ENCODE results near the gene GNPAT.

The GNPAT gene

DNA sequence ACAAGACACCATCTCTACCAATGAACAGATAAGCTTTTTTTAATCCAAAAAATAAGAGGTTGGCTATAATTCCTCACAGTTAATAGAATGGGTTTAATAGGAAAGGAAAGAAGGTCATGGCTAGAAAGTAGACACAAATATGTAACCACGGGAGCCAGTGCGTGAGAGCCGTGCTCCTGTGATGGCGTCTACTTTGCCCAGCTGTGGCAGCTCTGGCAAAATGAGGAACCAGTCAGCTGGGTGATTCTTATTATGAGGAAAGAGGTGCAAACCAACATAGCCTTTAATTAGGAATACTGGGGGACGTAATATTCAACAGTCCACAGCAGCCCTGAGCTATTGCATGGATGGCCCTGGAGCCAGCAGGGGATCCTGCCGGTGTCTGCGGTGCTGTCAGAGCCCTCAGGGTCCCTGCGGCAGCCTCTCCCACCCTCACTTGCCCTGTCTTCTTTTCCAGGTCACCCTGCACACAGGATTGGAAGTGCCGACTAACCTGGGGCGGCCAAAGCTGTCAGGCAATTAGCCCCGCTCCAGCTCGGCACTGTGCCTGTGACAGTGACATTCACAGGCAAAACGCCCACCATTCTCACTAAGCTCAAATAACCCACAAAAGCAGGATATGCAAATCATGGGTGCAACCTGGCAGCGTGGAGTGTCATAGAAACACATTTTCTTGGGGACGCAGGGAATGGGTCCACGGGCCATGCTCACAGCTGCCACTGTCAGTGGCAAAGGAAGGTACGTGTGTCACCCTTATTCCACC lies 25.9 kb upstream of the GNPAT start:
- no peak for DNase-seq

- no peak for DNase-seq
These were observed 25.2 kb upstream of the GNPAT start for GRCh38 chr1:231215681-231216385.

- peak; percentile 22 for DNase-seq
These were observed 24.5 kb upstream of the GNPAT start for GRCh38 chr1:231216498-231216897.

DNA sequence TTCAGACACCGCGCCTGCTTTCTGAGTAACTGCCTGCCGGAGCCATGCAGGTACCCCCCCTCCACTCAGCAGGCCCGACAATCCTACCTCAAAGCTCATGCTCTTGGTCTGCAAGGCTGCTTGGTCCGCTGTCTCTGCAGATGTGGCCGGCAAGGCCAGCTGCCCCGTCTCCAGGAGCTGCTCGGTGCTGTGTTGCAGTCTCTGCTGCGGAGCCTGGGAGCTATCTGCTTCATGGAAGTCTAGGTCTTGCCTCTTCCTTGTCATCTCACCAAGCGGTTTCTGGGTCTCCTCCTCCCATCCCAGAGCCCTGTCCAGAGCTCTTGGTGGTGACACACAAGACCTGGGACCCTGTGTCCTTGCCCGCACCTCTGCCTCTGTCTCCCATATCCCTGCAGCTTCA lies 24.0 kb upstream of the GNPAT start:
- DNase-seq, result no peak

DNA sequence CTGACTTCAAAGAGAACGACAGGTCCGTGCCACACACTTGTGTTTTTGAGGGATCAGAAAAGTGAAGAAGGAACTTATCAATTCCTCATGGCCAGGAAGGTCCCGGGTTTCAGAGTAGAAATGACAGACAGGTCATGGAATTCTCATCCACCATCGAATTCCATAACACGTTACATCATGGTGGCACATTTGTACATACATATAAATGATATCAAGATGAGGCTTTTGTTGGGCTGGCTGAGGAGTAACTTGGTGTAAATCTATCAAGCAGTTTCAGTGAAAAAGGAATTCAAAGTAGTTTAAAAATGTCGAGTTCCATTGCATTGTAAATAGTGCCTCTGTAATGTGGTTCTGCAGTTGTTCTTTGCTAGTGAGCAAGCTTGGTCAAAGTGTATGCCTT lies 22.9 kb upstream of the GNPAT start:
- DNase-seq, result no peak

DNA sequence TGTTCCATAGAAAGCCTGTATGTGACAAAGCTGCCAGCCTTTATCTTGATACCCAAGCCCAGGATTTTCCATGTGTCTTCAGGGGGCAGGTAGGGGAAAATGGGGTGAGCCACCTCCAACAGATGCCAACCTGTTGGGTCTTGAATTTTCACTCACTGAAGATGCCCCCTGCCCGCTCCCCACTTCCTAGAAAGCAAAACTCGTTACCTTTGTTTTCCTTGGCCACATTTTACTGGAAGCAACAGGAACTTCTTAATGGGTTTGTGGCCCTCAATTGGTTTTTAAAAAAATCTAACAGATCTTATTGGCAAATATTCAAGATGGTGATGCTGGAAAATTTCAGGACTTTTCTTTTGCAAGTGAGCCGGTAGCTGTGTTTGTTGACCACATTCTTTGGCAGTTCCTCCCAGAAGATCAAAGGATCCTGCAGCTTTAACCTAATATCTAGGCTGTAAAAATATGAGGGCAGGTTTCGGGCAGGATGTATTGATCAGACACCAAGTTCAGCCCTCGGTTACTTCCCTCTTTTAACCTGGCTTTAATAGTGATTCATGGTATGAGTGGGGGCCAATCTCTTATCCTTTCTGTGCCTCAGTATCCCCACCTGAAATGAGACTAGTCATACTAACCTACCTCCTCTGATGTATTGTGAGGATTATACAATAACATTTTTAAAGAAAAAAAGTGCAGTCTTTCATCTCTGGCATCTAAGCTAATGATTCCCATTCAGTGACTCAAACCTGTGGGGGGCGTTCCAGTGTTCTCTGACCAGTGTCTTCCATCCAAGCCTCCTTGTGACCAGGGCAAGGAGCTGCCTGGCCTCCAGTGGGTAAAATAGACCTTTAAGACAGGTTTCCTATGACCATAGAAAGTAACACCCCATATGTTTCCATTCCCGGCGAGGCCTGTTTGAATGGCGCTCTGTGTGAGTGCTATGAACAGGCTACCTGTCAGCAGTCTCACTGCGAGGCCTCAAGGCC lies 21.3 kb upstream of the GNPAT start:
- no peak for DNase-seq

DNA sequence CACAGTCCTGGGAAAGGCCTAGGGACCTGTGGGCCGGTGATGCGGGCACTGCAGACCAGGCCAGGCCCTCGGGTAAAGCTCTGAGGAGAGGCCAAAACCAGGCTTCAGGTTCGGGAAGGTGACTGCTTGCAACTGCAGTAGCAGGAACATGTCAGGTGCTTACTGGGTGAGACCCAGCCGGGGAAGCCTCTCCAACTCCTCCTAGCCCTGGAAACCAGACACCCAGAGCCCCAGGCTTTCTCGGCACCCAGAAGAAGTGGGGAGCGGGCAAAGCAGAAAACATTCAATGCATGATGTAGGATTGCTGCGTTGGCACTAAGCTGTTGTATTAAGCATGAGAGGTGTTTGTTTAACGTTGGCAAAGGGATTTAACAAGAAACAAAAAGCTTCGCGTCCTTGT lies 20.2 kb upstream of the GNPAT start:
- DNase-seq, result no peak

DNA sequence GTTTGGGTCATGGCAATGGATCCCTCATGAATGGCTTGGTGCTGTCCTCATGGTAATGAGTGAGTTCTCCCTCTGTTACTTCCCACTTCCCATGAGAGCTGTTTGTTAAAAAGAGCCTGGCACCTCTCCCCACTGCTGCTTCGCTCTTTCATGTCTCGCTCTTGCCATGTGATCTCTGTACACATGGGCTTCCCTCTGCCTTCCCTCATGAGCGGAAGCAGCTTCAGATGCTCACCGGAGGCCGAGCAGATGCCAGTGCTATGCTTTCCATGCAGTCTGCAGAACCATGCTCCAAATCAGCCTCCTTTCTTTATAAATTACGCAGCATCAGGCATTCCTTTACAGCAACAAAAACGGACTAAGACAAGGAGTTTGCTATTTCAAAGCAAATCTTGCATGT lies 14.9 kb upstream of the GNPAT start:
- no peak for DNase-seq

DNA sequence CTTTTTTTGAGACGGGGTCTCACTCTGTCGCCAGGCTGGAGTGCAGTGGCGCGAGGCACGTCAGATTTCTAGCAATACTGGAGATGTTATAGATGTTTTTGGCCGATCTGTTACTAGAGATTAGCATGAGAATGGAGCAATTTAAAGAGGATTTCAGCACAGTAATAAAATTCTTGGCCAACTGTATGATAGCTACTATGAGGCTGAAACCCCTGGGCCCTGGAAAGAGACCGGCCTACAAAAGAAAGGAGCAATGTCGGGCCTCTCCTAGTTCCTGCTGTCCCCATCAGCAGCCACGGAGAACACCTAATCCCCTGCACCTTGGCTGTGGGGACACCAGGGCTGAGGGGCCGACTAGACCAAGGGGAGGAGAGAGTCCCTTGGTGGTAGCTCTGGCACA lies 9.5 kb upstream of the GNPAT start:
- DNase-seq, result no peak

DNA sequence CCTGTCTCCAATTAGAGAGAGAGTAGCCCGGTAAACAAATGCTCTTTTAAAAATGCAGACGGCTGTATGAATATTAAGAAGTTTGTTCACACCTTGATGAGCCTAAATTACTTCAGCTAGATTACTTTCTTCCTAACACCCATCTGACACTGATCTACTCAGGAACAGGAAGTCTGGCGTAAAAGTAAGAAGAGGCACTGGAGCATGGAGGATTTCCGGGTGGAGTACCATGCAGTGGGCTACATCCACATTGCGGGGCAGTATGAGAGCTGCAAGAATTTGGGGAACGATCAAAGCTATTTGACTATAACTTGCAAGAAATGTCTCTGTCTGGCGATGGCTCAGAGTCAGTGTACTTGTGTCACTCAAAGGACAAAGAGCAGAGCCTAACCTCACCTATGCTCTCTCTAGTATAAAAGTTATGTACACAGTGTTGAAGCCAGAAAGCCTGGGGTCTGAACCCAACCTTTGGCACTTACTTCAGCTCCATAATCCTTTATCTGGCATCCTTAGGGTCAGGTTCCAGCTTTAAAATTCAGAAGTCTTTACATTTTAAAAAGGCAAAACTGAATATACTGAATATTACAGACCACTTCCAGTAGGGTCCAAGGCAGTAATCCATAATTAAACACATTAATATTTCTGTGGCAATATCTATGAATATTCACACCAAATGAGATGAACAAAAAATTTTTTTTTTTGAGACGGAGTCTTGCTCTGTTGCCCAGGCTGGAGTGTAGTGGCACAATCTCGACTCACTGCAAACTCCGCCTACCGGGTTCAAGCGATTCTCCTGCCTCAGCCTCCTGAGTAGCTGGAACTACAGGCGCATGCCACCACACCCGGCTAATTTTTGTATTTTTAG lies 7.9 kb upstream of the GNPAT start:
- DNase-seq, result no peak

DNA sequence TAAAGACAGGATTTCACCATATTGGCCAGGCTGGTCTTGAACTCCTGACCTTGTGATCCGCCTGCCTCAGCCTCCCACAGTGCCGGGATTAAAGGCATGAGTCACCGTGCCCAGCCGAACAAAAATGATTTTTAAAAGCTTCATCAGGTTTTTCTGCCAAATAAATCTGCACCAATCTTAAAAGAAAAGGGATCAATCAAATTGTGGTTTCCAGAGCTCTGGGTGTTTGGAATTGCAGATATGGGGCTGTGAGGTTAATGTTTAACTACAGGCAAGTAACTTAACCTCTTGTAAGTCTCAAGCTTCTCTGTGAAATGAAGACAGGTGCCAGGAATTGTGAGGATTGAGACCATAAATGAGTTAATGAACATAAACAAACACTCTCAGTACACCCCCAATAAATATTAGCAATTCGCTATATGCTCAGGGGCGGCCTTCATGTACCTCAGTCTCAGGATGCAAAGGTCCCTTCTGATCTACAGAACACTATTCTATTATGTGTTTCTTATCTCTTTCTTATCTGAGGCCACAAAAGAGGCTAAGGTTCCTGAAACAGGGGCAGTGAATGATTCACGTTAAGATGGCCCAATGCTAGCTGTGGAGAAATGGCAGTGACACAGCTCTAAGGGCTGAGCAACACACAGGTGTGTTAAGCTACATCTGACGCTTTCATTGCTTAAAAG lies 7.1 kb upstream of the GNPAT start:
- DNase-seq, result no peak

- no peak for DNase-seq
These were observed 6.5 kb upstream of the GNPAT start for GRCh38 chr1:231234506-231234905.

DNA sequence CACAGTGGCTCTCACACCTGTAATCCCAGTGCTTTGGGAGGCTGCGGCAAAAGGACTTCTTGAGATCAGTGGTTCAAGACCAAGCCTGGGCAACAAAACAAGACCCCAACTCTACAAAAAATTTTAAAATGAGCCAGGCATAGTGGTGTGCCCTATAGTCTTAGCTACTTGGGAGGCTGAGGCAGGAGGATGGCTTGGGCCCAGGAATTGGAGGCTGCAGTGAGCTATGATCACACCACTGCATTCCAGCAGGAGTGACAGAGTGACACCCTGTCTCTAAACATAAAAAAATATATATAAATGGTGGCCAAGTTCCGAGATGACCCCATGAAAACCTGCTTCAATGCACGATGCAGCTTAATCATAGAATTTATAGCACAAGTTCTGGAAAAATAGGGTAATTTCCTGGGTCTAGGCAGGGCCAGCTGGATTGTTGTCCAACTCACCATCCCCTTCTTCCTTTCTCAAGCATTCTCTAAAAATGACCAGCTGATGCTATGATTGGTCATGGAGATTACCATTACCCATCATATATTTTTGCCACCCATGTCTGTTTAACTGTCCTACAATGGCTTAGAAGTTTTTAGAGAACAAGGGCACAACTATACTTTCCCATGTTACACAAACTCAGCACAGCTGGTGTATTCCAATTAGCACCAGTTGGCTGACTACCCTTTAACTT lies 5.3 kb upstream of the GNPAT start:
- no peak for DNase-seq

DNA sequence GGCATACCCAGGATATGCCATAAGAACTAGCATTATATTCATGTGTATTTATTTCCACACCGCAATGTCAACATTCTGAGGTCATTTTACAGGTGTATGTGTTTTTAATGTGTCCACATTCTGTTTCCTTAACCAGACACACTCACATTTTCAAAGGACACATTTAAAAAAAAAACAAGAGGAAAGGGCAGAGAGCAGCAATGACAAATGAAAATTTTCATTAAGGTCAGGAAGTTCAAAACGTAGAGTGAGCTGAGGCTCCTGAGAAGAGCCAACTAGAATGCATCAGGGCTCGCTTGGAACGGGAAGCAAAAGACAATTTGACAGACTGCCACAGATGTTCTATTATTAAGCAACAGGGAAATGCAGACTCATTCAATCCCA lies 4.8 kb upstream of the GNPAT start:
- DNase-seq, result no peak

DNA sequence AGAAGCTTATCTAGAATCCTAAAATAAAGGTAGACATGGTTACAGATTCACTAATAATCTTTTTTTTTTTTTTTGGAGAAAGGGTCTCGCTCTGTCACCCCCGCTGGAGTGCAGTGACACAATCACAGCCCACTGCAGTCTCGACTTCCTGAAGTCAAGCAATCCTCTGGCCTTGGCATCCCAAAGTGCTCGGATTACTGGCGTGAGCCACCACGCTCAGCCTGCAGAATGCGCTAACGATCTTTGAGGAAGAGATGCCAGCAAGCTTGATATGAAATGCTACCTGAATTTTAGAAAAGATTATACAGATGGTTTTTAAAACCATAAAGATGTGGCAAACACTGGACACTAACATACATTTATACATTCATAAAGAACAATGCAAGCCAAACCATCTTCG lies 4.1 kb upstream of the GNPAT start:
- DNase-seq, result no peak

DNA sequence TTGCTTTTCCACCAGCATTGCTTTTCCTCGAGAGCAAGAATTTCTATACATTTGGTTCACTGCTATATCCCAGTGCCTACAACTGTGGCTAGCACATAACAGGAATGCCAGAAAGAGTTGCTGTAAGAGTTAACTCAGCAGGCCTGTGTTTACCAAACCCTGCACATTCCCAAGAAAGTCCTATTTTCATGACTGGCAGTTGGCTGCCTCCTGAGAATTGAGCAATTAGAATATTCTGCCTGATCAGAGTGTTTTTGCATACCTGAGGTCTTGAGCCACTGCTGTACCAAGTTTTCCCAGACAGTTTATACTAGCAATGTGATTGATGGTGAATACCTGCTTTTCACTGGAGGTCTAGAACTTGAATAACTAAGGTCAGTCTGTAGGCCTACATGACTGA lies 2.7 kb upstream of the GNPAT start:
- DNase-seq, result no peak

GRCh38 chr1:231240531-231240882 lies 505 bp upstream of the GNPAT start:
- no peak for DNase-seq

GRCh38 chr1:231241750-231242149 lies 738 bp downstream of the GNPAT start:
- DNase-seq, result no peak

GRCh38 chr1:231242516-231243198 lies 1.6 kb downstream of the GNPAT start:
- no peak for DNase-seq

DNA sequence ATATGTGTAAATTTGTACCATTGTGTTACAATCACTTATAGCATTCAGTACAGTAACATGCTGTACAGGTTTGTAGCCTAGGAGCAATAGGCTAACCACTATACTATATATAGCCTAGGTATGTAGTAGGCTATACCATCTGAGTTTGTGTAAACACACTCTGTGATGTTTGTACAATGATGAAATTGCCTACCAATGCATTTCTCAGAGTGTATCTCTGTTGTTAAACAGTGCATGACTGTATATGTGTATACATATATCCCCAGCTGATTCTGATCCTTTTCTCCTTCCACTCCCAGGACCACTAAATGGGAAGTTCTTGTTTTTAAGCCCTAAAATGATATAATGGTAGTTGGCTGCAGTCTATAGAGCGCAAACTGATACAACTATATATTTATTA lies 7.8 kb downstream of the GNPAT start:
- peak; percentile 31 for DNase-seq

- DNase-seq, result no peak
These were observed 11.3 kb downstream of the GNPAT start for GRCh38 chr1:231252336-231252735.

Measured in NCI-H510A (cell line).